ENCODE measurements around the gene TYK2.
"Not testable (repeated sequence)": the region's sequence is repeated elsewhere in the genome, so short reads cannot be mapped to it uniquely, and the experiment has no call there.

Gene TYK2

DNA sequence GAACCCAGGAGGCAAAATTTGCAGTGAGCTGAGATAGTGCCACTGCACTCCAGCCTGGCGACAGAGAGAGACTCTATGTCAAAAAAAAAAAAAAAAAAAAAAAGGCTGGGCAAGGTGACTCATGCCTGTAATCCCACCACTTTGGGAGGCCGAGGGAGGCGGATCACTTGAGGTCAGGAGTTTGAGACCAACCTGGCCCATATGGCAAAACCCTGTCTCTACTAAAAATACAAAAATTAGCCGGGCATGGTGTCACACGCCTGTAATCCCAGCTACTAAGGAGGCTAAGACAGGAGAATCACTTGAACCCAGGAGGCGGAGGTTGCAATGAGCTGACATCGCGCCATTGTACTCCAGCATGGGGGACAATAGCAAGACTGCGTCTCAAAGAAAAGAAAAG is 43.6 kb downstream of the TYK2 start:
- not testable (repeated sequence) for DNase-seq (ENCODE audit: insufficient read length, low spot score); FAIRE-seq

DNA sequence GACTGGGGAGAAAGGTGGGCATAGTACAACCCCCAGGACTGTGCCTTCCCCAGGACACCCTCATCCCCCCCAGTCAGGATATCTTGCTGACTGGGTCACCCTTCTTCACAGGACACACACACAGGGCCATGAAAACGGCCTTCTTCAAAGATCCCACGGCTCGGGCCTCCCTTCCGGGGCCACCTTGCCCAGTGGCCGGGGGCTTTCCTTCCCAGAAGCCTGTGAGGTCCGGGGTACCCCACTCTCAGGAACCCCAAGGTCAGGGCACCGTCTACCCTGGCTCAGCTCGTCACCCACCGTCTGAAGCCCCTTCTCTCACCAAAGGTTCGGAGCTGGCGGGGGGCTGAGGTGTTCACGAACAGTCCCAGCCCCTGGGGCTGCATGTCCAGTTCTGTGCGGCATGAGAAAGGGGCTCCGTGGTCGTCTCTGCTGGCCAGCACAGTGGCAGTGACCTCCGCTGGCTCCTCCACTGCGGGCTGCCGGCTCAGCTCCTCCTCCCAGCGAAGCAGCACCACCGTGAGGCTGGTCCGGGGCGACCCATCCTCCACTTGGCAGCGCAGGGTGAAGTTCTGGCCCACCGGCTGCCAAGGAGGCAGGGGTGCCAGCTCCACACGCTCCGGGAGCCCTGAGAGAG is 44.9 kb downstream of the TYK2 start:
- DNase-seq (ENCODE audit: insufficient read length, low spot score) = no peak
- no peak for FAIRE-seq

DNA sequence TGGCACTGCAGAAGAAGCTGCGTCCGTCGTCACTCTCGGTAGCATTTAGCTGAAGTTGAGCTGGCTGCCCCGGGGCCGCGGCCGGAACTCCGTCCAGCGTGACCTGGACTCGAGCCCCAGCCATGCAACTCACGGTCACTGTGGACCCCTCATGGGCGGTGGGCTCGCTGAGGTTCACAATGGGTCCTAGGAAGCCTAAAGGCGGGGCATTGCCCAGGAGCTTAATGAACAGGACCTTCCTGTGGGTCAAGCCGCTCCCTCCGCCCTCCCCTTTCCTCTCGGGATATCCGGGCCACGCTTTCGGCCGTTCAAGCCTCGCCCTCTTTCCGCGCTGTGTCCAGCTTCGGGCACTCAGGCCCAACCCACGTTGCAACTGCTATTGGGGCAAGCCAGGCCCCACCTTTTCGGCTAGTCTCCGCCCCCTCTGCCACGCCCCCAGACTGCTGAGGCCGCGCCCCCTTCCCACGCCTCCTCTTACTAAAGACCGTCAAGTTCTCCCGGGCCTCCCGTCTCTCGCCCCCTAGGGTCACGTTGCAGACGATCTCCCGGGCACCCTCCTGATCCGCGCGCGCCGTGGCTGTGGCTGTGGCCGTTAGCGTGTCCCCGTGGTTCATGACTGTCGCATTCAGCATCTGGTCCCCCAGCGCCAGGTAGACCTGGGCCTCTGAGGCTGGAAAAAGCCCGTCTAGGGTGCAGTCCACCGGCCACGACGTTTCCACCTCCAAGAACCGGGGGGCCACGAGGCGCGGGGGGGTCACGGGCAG is 45.6 kb downstream of the TYK2 start:
- DNase-seq (ENCODE audit: insufficient read length, low spot score) (no peak), FAIRE-seq (no peak)

DNA sequence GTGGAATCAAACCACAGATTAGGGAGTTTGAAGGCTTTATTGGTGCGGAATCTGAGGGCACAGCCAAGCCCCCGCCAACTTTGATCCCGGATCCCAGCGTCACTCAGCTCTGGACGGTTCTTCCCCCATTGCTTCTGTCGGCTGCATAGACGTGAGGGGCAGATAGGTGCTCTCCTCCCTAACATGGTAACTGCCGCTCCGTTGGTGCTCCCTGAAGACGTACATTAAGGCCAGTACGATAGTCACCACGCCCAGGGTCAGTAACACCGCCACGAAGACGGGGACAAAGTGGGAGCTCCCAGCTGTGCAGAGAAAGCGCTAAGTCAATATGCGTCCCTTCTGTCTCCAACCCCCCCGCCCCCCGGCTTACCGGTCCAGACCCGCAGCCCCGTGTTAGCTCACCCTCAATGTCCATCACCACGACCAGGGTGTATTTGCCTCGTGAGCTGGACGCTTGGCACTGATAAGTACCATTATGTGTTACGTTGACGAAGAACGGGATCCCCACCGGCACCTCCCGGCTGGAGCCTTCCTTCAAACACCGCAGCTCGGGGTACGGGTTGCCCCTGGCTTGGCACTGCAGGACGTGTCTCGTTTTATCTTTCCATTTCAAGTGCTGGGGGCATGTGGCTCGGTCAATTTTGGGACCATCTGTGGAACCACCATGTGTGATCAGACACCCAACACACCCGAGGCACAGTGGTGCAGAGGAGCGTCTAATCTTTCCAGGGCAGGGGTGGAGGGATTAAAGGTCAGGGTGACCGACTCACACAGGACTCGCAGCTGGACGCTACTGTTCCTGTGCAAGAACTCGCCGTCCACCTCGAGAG is 46.4 kb downstream of the TYK2 start:
- DNase-seq (ENCODE audit: insufficient read length, low spot score) (no peak), FAIRE-seq (no peak)

DNA sequence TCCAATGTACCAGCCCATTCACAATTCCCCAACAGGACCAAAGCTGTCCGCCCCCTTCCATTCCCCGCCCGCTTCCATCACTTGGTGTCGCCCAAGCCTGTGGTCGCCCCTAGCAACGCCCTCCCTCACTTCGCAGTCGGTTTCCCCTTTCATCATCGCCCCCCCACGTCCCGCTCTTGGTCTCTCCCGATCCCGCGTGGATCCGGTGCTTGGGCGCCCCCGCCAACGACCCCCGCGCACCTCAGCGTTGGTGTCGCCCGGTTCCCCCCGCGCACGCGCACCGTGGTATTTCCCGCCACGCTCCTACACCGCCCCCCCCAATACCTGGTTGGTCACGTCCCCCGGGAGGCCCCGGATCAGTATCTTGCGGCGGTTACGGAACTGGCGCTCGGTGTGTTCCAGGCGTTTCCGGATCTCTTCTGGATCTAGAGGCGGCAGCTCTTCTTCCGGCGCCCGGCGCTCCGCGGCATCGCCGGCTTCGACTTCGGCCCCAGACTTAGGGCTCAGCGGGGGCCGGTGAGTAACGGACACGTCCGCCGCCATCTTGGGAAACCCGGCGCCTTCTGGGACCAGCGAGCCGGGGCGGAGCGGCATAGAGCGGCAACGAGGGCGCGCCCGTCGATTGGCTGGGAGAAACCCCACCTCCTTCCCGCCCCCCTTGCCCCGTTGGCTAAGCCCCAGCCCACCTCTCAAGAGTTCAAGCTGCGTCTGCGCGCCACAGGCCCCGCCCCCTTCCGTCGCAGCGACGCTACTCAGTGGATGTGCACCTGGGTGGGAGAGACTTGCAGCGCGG is 47.2 kb downstream of the TYK2 start, which contains the start of gene RAVER1:
TSS of gene RAVER1 (minus strand) at position 565 of the 793 bp plus-strand sequence. CDS start at position 543, 22 bp downstream.
- DNase-seq (ENCODE audit: insufficient read length, low spot score) (peak; percentile 99), FAIRE-seq (peak; percentile 99)

DNA sequence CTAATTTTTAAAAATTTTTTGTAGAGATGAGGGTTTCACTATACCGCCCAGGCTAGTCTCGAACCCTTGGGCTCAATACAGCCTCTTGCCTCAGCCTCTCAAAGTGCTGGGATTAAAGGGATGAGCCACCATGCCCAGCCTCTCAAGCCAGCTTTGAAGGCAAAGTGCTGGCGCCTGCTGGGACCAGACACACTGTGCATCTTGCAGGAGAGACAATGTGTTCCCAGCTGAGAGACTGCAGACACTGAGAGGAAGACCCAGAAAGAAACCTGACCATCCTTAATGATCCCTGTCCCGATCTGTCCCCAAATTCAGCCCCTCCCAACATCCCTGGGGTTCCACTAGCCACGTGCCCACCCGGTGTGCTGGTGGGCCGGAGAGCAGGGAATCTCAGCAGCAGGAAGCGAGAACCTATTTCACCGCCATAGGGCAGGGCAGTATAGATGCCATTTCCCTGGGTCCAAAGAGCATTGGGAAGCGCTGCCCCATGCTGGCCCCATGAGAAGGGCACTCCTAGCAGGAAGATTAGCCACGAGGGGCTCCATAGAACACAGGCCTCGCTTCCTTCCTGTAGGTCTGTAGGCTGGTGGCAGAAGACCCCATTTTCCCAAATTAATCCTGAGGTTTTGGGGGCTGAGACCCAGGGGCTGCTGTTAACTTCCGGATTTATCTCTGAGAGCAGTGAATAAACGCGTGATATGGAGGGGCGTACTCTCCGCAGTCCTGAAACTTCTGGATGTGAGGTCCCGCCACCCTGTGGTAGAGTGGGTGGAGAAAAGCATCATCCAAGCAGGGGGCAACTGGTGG is 48.0 kb downstream of the TYK2 start:
- no peak for FAIRE-seq

DNA sequence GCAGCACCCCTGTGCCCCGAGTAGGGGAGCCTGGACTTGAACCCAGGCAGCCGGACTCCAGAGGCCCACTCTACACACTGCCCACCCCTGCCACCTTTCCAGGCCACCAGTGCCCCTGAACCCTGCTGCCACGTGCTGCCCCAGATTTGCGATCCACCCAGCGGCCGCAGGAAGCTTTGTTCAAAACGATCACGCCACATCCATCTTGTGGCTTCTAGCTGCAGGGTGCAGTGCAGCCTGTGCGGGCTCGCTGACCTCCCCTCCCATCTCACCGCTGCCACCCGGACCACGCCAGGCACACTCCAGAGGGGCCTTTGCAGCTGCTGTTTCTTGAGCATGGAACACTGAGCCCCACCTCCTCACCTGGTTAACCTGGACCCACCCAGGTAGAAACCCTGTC is 50.8 kb downstream of the TYK2 start:
- no peak for FAIRE-seq

More for the DNA sequence above, 48.0 kb downstream of the TYK2 start:
- DNase-seq (ENCODE audit: insufficient read length, low spot score) = no peak

DNA sequence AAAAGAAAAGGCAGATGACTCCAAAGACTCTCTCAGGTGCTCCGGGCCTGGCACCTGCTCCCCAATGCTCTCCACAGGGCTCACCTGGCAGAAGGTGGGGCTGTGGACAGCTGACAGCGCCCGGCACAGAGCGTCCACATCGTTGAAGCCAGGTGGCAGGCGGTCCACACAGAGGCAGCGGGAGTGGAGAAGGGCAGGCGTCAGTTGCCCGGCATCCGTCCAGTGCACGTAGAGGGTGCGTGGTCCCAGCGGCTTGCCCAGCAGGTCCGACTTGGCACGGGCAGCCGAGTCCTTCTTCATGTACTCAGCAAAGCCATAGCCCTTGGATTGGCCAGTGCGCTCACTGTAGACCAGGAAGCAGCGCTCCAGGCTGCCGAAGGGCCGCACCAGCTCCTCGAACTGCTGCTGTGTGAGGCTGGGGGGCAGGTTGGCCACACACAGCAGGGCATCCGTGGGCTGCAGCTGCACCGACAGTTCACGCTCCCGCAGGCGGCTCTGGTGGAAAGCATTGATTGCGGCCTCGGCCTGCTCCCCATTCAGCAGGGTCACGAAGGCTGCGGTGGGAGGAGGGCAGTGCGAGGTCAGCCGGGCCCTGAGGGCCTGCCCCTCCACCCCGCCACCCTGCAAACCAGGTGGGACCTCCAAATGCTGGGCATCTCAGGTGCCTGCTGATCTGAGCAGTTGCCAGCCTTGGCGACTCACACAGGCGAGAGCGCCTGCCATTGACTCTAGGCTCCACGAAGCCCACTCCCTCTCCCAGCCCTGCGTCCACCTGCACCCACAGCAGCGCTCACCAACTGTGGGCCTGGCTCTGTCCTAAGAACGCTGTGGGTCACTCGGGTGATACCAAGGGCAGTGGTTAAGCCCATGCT is 51.6 kb downstream of the TYK2 start:
- no peak for FAIRE-seq
- no peak for DNase-seq (ENCODE audit: insufficient read length, low spot score)

More for the DNA sequence above, 50.8 kb downstream of the TYK2 start:
- DNase-seq (ENCODE audit: insufficient read length, low spot score) = no peak

DNA sequence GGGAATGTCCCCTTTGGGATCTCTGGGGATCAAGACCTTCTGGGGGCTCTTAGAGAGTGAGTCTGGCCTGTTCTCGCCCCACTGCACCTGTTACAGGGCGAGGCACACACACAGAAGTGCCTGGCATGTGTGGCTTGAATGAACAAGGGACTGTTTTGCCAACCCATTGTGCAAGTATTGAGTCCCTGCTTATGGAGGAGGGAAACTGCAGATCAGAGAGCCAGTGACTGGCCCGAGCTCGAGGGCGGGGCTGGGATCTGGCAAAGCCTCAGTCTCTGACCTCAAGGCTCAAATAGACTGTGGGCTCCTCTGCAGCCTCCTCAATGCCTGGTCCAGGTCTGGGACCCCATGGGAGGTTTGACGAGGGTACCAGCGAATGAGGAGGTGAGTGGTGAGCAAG is 52.6 kb downstream of the TYK2 start:
- FAIRE-seq (no peak), DNase-seq (ENCODE audit: insufficient read length, low spot score) (no peak)

DNA sequence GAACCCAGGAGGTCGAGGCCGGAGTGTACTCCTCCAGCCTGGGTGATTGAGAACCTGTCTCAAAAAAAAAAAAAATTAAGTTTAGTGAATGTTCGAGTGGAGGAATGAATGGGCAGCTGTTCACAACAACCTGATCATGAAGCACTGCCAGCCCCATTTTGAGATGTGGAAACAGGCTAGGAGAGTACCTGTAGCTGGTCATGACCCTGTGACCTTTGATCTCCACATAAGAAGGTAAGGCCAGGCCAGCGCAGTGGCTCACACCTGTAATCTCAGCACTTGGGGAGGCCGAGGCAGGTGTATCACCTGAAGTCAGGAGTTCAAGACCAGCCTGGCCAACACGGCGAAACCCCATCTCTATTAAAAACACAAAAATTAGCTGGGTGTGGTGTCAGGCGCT is 54.6 kb downstream of the TYK2 start:
- FAIRE-seq (no peak), DNase-seq (ENCODE audit: insufficient read length, low spot score) (no peak)

DNA sequence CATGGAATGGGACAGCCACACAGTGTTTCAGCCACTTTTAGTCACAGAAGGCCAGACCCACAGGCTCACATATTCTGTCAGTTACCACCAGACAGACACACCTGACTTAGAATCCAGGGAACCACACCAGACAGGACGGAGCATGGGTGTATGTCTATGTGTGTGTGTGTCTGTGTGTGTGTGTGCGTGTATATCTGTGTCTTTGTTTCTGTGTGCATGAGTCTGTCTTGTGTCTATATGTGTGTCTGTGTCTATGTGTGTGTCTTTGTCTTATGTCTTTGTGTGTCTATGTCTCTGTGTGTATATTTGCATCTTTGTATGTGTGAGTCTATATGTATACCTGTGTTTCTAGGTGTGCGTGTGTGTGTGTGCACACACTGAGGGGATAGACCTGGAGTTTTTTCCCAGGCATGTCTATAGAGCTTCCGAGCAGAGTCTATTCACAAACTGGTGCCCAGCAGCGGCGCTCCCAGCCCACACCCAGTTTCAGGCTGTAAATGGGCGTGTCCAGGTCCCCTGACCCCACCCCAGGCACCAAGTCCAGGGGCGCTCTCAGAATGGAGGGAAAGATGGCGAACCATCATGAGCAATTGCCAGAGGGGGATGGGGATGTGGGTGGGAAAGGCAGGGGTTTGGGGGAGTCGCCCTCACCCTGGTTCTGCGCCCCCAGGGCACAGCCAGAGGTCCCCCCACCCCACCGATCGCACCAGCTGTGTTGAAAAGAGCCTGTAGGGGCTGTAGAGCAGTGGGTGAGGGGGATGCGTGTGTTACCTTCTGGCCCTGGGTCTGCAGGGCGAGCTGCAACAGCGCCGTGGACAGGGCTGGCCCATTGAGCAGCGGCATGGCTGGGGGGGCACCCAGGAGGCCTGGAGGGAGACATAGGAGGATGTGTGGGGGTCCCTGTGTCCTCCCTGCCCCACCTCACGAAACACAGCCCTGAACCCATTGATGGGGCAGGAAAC is 58.2 kb downstream of the TYK2 start:
- FAIRE-seq = peak; percentile 4

DNA sequence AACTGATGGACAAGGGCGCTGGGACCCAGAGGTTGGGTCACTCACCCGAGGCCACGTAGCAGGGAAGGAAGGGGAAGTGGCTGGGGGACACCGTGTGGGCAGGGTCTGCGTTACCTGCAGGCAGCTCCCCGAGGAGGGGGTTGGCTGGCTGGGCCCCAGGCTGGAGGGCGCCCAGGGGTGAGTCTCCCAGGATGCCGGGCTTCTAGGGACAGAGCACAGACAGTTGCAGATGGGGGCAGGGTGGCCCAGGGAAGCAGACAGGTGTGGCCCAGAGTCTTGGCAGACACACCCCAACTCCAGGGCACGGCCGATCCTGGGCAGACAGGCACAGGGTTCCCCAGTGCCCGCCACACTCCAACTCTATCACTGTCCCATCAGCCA is 59.0 kb downstream of the TYK2 start:
- FAIRE-seq = no peak
- no peak for DNase-seq (ENCODE audit: insufficient read length, low spot score)

More for the DNA sequence above, 58.2 kb downstream of the TYK2 start:
- DNase-seq (ENCODE audit: insufficient read length, low spot score) = no peak

DNA sequence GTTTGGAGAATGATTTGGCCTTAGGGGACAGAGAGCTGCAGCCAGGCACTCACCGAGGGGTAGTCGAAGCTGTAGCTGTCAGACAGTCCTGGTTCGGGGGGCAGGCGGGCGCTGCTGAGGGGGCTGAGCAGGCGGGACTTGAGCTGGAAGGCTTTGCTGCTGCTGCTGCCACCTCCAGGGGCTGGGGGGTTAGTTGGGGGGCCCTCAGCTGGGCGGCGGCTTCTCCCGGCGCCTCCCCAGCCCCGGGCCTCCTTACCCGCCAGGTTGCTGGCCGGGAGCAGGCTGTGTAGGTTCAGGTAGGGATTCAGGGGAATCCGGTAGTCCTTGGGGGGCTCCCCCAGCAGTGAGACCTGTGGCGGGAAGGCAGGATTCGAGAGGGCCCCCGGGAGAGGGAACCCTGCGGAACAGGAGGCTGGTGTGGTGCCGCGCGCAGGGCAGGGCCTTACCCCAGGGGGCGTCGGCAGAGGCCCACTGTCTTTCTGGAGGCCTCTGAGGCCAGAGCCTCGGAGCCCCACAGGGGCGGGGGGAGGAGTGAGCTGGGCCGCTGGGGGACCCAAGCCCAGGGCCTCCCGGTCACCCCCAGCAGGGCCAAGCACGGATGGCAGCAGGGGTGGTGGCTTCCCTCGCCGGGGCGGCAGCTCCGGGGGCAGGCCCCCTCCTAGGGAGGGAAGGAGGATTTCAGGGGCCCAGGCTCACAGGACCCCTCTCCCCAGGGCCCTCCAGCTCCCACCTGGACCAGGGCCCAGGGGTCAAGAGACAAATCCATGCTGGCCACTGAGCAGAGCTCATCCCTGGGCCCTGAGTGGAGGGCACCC is 59.6 kb downstream of the TYK2 start:
- FAIRE-seq (no peak), DNase-seq (ENCODE audit: insufficient read length, low spot score) (no peak)

DNA sequence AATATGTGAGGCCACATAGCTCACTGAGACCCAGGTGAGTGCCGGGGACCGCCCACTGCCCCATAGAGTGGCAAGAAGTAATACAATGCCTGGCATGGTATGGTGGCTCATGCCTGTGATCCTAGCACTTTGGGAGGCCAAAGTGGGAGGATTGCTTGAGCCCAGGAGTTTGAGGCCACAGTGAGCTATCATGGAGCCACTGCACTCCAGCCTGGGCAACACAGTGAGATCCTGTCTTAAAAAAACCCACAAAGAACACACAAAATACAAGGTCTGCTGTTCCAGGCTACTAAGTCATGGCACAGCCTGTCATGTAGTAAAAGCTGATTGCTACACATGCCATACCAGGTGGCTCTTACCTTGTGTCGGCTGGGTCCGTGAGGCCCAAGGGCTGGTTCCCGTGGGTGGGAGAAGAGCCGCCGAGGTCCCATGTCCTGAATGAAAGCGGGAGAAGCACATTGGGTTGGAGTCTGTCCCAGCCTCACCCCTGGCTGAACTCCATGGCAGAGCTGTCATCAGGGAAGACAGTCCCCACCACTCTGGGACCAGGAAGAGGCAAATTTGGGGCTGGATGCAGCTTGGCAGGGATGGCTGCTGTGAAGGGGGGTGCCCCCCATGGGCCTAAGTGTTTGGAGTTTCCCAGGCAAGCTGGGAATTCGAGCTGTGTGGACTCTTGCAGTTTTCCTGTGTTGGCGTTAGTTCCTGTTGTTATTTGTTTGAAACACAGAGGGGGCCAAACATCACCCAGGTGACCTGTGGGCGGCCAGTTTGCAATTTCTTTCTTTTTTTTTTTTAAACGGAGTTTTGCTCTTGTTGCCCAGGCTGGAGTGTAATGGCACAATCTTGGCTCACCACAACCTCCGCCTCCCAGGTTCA is 61.3 kb downstream of the TYK2 start:
- DNase-seq (ENCODE audit: insufficient read length, low spot score) (no peak), FAIRE-seq (no peak)

DNA sequence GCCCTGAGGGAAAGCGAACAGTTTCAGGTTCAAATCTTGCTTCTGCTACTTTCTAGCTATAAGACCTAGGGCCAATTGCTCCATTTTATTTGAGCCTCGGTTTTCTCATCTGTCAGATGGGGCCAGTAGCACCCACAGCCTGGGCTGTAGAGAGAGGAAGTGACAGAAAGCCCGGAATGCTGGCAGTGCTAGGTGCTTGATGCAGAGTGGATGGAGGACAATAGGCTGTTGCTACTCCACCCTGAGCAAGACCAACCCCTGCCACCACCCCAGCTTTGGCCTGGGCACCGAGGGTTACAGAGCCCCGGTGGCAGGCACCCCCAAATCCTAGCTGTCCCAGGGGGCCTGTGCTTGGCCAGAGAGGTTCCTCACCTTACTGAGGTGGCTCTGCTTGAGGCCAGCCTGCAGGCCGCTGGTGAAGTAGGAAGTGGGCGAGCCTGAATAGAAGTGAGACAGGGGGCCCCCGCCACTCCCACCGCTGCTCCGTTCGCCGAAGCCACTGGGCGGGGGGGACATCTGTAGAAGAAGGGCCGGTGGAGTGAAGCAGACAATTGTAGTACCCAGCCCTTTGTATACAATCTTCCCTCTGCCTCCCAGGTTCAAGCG is 62.4 kb downstream of the TYK2 start:
- FAIRE-seq (no peak), DNase-seq (ENCODE audit: insufficient read length, low spot score) (no peak)
